Common myeloid progenitor, CD34-positive (primary cell): ENCODE measurements around the gene NAPSA.

Experiments used
- CTCF ChIA-PET: fragments of 350-600 bp; sonication (Branson Sonifier 250); formaldehyde crosslinking; loops from one replicate; lab custom pipeline; 2021; ENCODE audit warnings: antibody characterized with exemption; lab: Charles Lee
- POLR2A ChIA-PET: fragments of 350-600 bp; sonication (Branson Sonifier 250); formaldehyde crosslinking; loops from one replicate; lab custom pipeline; 2021; ENCODE audit warnings: antibody characterized with exemption; lab: Charles Lee
- DNase-seq, 3 donors: peaks; one replicate each; pipeline versions ENCODE4 v3.0.0 to v3.0.0-alpha.2; 2013
- H3K27ac ChIP-seq, 2 experiments: 1 replicate in 1 of 2; 2 replicates in 1 of 2; pipeline ENCODE4 v1.7.0; 2013; ENCODE audit warnings: inconsistent platforms in 2 of 2, low read length in 2 of 2, mild to moderate bottlenecking in 2 of 2, low read depth in 1 of 2, moderate library complexity in 1 of 2; ENCODE audit not compliant: severe bottlenecking in 2 of 2, insufficient read depth in 1 of 2, poor library complexity in 1 of 2
- H3K27me3 ChIP-seq, 5 experiments: replicated peaks in 2 of 5; 1 replicate in 3 of 5; 2 replicates in 2 of 5; pipeline versions ENCODE4 v1.6.1 to v1.7.0; 2013; ENCODE audit warnings: low read length in 4 of 5, mild to moderate bottlenecking in 2 of 5, moderate library complexity in 2 of 5, inconsistent platforms in 1 of 5; ENCODE audit not compliant: insufficient read depth in 5 of 5, control insufficient read depth in 4 of 5
- H3K36me3 ChIP-seq, 4 experiments: 1 replicate in 2 of 4; 2 replicates in 2 of 4; pipeline versions ENCODE4 v1.6.1 to v1.7.0; 2013; ENCODE audit warnings: low read length in 3 of 4, control low read depth in 1 of 4, mild to moderate bottlenecking in 1 of 4; ENCODE audit not compliant: control insufficient read depth in 4 of 4, insufficient read depth in 4 of 4
- H3K4me1 ChIP-seq, 4 experiments: 1 replicate in 3 of 4; 2 replicates in 1 of 4; pipeline versions ENCODE4 v1.6.1 to v1.7.1; 2013; ENCODE audit warnings: low read length in 3 of 4, mild to moderate bottlenecking in 3 of 4, control low read depth in 1 of 4, inconsistent platforms in 1 of 4, moderate library complexity in 1 of 4; ENCODE audit not compliant: control insufficient read depth in 4 of 4, insufficient read depth in 4 of 4; ENCODE audit errors: control extremely low read depth in 1 of 4
- H3K4me3 ChIP-seq, 7 experiments: 1 replicate in 4 of 7; 2 replicates in 3 of 7; pipeline versions ENCODE4 v1.5.1 to v1.7.0; 2013; ENCODE audit warnings: mild to moderate bottlenecking in 7 of 7, low read length in 6 of 7, moderate library complexity in 6 of 7, inconsistent platforms in 2 of 7, low read depth in 2 of 7, control low read depth in 1 of 7; ENCODE audit not compliant: insufficient read depth in 4 of 7, control insufficient read depth in 1 of 7; ENCODE audit errors: extremely low read depth in 1 of 7
- H3K9me3 ChIP-seq, 5 experiments: 1 replicate in 4 of 5; 2 replicates in 1 of 5; pipeline versions ENCODE4 v1.6.1 to v1.7.1; 2013; ENCODE audit warnings: low read length in 4 of 5, mild to moderate bottlenecking in 2 of 5, inconsistent platforms in 1 of 5, low read depth in 1 of 5, moderate library complexity in 1 of 5; ENCODE audit not compliant: control insufficient read depth in 4 of 5, insufficient read depth in 2 of 5; ENCODE audit errors: control extremely low read depth in 1 of 5
- WGBS: methylation state at CpG from one replicate; pipeline ENCODE4 v1.1.5; 2013; ENCODE audit not compliant: insufficient coverage; 5-methylcytosine and 5-hydroxymethylcytosine counted together

The NAPSA gene

DNA sequence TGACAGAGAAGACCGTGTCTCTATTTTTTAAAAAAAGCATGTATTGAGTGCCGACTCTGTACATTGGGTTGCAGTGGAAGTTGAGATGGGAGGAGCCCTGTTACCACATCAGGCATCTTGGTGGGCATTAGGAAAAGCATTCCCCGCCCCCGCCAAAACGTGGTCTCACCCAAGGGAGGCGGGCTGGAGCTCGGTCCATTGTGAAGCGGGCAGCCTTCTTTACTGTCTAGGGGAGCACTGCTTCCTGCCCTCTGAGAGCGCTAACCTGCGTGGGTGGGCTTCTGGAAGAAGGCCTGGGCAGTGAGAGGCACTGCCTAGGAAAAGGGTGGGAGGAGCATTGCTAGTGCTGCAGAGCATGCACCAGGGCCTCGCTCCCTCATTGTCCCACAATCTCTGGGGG lies 14.7 kb upstream of the NAPSA start:
- POLR2A ChIA-PET, result no interaction called here

DNA sequence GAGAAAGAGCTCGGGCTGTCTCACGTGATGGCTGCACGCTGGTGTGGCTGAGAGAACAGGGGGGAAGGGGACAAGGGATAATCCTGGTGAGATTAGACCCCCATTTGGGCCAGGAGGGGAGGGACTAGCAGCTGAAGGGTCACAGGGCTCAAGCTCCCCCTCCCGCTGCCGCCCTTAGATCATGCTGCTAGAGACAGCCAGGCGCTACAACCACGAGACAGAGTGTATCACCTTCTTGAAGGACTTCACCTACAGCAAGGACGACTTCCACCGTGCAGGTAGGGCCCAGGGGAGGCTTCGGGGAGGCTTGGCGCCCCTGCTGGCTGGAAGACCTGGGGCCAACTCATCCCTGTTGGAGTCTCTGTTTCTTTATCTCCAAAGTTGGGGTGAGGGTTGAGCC lies 14.2 kb upstream of the NAPSA start:
- no peak overlapping the region for H3K4me3 ChIP-seq
- H3K4me1 ChIP-seq, result peaks cover 3 to 19% (median 15%) of the 10 kb centered on the region in 4 experiments
- no peak for DNase-seq
- H3K9me3 ChIP-seq, result no peaks in the 10 kb centered on the region
- peaks cover 10 to 56% (median 44%) of the 10 kb centered on the region in 4 experiments for H3K36me3 ChIP-seq
- ChIA-PET CTCF (no interaction called here), POLR2A (no interaction called here)
- H3K27ac ChIP-seq, result no peak overlapping the region
- 98% methylated on average over 11 of the region's 11 CpGs for WGBS
- H3K27me3 ChIP-seq, result no peaks in the 10 kb centered on the region

More for the DNA sequence above, 14.7 kb upstream of the NAPSA start:
- no peak for DNase-seq
- Histone ChIP-seq H3K27me3 (no peaks in the 10 kb centered on the region), H3K9me3 (no peaks in the 10 kb centered on the region), H3K4me3 (no peak overlapping the region), H3K27ac (no peak overlapping the region), H3K4me1 (peaks cover 4 to 25% (median 20%) of the 10 kb centered on the region in 4 experiments), H3K36me3 (peaks cover 10 to 56% (median 44%) of the 10 kb centered on the region in 4 experiments)
- WGBS, result 98% methylated on average over 11 of the region's 11 CpGs
- CTCF ChIA-PET, result no interaction called here

- WGBS, result 95% methylated on average over 10 of the region's 10 CpGs
- no peak for DNase-seq
- Histone ChIP-seq H3K4me3 (no peak overlapping the region), H3K27me3 (no peaks in the 10 kb centered on the region), H3K27ac (no peak overlapping the region), H3K9me3 (no peaks in the 10 kb centered on the region), H3K36me3 (peaks cover 10 to 56% (median 44%) of the 10 kb centered on the region in 4 experiments), H3K4me1 (peaks cover 2 to 17% (median 13%) of the 10 kb centered on the region in 4 experiments)
- ChIA-PET POLR2A (no interaction called here), CTCF (no interaction called here)
These were observed 13.4 kb upstream of the NAPSA start for GRCh38 chr19:50378863-50379236.

GRCh38 chr19:50378169-50378862 lies 12.9 kb upstream of the NAPSA start:
- H3K4me3 ChIP-seq, result no peak overlapping the region
- CTCF ChIA-PET, result no interaction called here

GRCh38 chr19:50377517-50377916 lies 12.1 kb upstream of the NAPSA start:
- WGBS, result 38% methylated on average over 5 of the region's 9 CpGs
- Histone ChIP-seq H3K36me3 (peaks cover 10 to 52% (median 41%) of the 10 kb centered on the region in 4 experiments), H3K9me3 (no peaks in the 10 kb centered on the region), H3K27ac (peak overlapping the region in 1 of 2 experiments; percentile 56), H3K4me1 (peaks cover 2 to 13% (median 7%) of the 10 kb centered on the region in 4 experiments), H3K27me3 (no peaks in the 10 kb centered on the region), H3K4me3 (no peak overlapping the region)
- DNase-seq, result peak in 1 of 3 donors; percentile 33
- ChIA-PET CTCF (interaction anchor here (0.6 kb wide), 1 partner anchor 96 kb away, joined by 3 read pairs; no protein-coding TSS in a partner anchor), POLR2A (interaction anchor here (0.7 to 1.1 kb wide), 2 partner anchors 97 to 292 kb away, joined by 3 read pairs; no protein-coding TSS in a partner anchor)

More at GRCh38 chr19:50378169-50378862, 12.9 kb upstream of the NAPSA start:
- no peaks in the 10 kb centered on the region for H3K27me3 ChIP-seq
- 99% methylated on average over 36 of the region's 36 CpGs for WGBS
- H3K36me3 ChIP-seq, result peaks cover 10 to 56% (median 44%) of the 10 kb centered on the region in 4 experiments
- DNase-seq, result no peak
- H3K9me3 ChIP-seq, result no peaks in the 10 kb centered on the region
- POLR2A ChIA-PET, result no interaction called here
- H3K4me1 ChIP-seq, result peaks cover 2 to 13% (median 8%) of the 10 kb centered on the region in 4 experiments
- H3K27ac ChIP-seq, result peak overlapping the region in 1 of 2 experiments; percentile 56

DNA sequence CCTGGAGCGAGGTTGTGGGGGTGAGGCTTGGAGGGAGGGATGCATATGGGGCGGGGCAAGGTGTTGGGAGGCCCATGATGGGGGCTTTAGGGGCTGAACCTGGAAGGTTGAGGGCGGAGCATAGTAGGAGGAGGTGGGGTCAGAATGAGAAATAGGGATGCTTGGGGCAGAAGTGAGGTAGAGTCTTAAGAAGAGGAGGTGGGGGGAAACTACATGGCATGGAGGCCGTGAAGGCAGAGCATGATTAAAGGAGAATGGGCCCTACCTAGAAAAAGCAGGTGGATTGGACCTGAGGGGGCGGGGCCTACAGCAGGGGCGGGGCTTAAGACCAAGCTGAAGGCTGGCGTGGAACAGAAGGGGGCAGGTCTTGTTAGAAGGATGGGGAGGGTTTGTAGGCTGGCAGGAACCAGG lies 11.6 kb upstream of the NAPSA start:
- peaks cover 2 to 13% (median 7%) of the 10 kb centered on the region in 4 experiments for H3K4me1 ChIP-seq
- 64% methylated on average over 6 of the region's 7 CpGs for WGBS
- no peak overlapping the region for H3K27ac ChIP-seq
- H3K36me3 ChIP-seq, result peaks cover 10 to 48% (median 39%) of the 10 kb centered on the region in 4 experiments
- ChIA-PET POLR2A (interaction anchor here (0.5 to 1.1 kb wide), 3 partner anchors 48 to 293 kb away, joined by 3 read pairs; partner anchors contain the start of gene KCNC3), CTCF (interaction anchor here (0.6 kb wide), 1 partner anchor 97 kb away, joined by 3 read pairs; no protein-coding TSS in a partner anchor)
- H3K4me3 ChIP-seq, result peak overlapping the region in 4 of 7 experiments; percentile 17 to 55 (median 30)
- no peaks in the 10 kb centered on the region for H3K27me3 ChIP-seq
- H3K9me3 ChIP-seq, result no peaks in the 10 kb centered on the region
- DNase-seq, result peak; percentile 43 to 63 (median 61)
